ENCODE data around the gene HSPA1A.

GRCh38 chr6:31861150-31861549 is 45.8 kb downstream of the HSPA1A start:
- TF ChIP-seq POLR2A (IDR thresholded peaks at IDR 0.05) (no peak), CTCF (IDR thresholded peaks at IDR 0.05) (no peak)
